AG04449 (cell line): Measurements from ENCODE around the gene CSF2RB.

Experiments used
- CTCF ChIA-PET: fragments of 350-600 bp; formaldehyde crosslinking; extraction: SDS; loops from one replicate; lab custom pipeline; 2021; ENCODE audit warnings: antibody characterized with exemption; lab: Yijun Ruan, JAX
- POLR2A ChIA-PET: fragments of 400-600, 350-600 bp; formaldehyde crosslinking; extraction: SDS; loops from one replicate; lab custom pipeline; 2020; ENCODE audit warnings: antibody characterized with exemption, inconsistent platforms; lab: Yijun Ruan, JAX
- DNase-seq: peaks from one replicate; pipeline ENCODE4 v3.0.0-alpha.2; 2010; ENCODE audit warnings: low read depth, low spot score
- H3K4me3 ChIP-seq: 2 replicates; pipeline ENCODE4 v1.5.1; 2011; ENCODE audit warnings: low read depth, mild to moderate bottlenecking, control low read depth, low read length
- CTCF ChIP-seq: IDR thresholded peaks from one replicate; pipeline ENCODE4 v1.5.1; 2011; ENCODE audit warnings: mild to moderate bottlenecking, moderate library complexity, low read length, control low read depth, inconsistent platforms; ENCODE audit not compliant: insufficient read depth; ENCODE audit errors: missing control alignments

The CSF2RB gene

GRCh38 chr22:36868546-36869181 lies 44.8 kb upstream of the CSF2RB start:
- DNase-seq, result no peak
- POLR2A ChIA-PET, result no interaction called here
- no peak overlapping the region for H3K4me3 ChIP-seq
- CTCF ChIA-PET, result interaction anchor here (1.1 to 4.8 kb wide), 4 partner anchors 11 to 109 kb away, joined by 3 to 65 read pairs (median 3); no protein-coding TSS in a partner anchor
- TF ChIP-seq CTCF, result no peak

- ChIA-PET POLR2A (no interaction called here), CTCF (interaction anchor here (1.0 to 4.8 kb wide), 4 partner anchors 13 to 323 kb away, joined by 3 to 65 read pairs (median 6); no protein-coding TSS in a partner anchor)
- no peak overlapping the region for H3K4me3 ChIP-seq
- TF ChIP-seq CTCF, result no peak
- DNase-seq, result no peak
Observed at GRCh38 chr22:36870250-36870649, 43.2 kb upstream of the CSF2RB start.

GRCh38 chr22:36871669-36872081 lies 41.8 kb upstream of the CSF2RB start:
- POLR2A ChIA-PET, result no interaction called here
- no peak for TF ChIP-seq CTCF
- no peak overlapping the region for H3K4me3 ChIP-seq
- CTCF ChIA-PET, result interaction anchor here (1.2 to 4.8 kb wide), 3 partner anchors 10 to 107 kb away, joined by 4 to 65 read pairs (median 9); no protein-coding TSS in a partner anchor
- no peak for DNase-seq

GRCh38 chr22:36872084-36872483 lies 41.3 kb upstream of the CSF2RB start:
- no peak for TF ChIP-seq CTCF
- H3K4me3 ChIP-seq, result no peak overlapping the region
- ChIA-PET POLR2A (no interaction called here), CTCF (interaction anchor here (1.2 to 4.8 kb wide), 3 partner anchors 10 to 107 kb away, joined by 4 to 65 read pairs (median 9); no protein-coding TSS in a partner anchor)
- DNase-seq, result no peak

- POLR2A ChIA-PET, result no interaction called here
- CTCF ChIA-PET, result interaction anchor here (0.9 to 8.3 kb wide), 10 partner anchors 11 to 172 kb away, joined by 3 to 64 read pairs (median 4); partner anchors contain the start of gene NCF4
- H3K4me3 ChIP-seq, result no peak overlapping the region
- TF ChIP-seq CTCF, result no peak
- no peak for DNase-seq
Observed at GRCh38 chr22:36872866-36873498, 40.4 kb upstream of the CSF2RB start.

GRCh38 chr22:36873614-36874308 lies 39.7 kb upstream of the CSF2RB start:
- CTCF ChIA-PET, result interaction anchor here (0.5 to 8.3 kb wide), 13 partner anchors 11 to 171 kb away, joined by 3 to 64 read pairs (median 4); partner anchors contain the start of gene NCF4
- POLR2A ChIA-PET, result no interaction called here
- peak; percentile 52 for TF ChIP-seq CTCF
- no peak for DNase-seq
- H3K4me3 ChIP-seq, result no peak overlapping the region
